Neural progenitor cell (in vitro differentiated cells): ENCODE results near the gene CDK5RAP2.

Experiments
- EZH2 ChIP-seq: fragments of 200-600 bp; sonication (generic); IDR thresholded peaks from 2 replicates; pipeline ENCODE4 v1.6.1; 2017; ENCODE audit warnings: antibody characterized with exemption, mild to moderate bottlenecking, moderate library complexity
- EZH2phosphoT487 ChIP-seq: fragments of 200-600 bp; sonication (generic); IDR thresholded peaks from 2 replicates; pipeline ENCODE4 v1.6.1; 2017; ENCODE audit warnings: antibody characterized with exemption
- TF ChIP-seq, protein P1 (sequence below): fragments of 200-600 bp; sonication (generic); IDR thresholded peaks from 2 replicates; pipeline ENCODE4 v1.5.1; 2017; ENCODE audit warnings: antibody characterized with exemption, mild to moderate bottlenecking

- TF ChIP-seq, protein P1, sequence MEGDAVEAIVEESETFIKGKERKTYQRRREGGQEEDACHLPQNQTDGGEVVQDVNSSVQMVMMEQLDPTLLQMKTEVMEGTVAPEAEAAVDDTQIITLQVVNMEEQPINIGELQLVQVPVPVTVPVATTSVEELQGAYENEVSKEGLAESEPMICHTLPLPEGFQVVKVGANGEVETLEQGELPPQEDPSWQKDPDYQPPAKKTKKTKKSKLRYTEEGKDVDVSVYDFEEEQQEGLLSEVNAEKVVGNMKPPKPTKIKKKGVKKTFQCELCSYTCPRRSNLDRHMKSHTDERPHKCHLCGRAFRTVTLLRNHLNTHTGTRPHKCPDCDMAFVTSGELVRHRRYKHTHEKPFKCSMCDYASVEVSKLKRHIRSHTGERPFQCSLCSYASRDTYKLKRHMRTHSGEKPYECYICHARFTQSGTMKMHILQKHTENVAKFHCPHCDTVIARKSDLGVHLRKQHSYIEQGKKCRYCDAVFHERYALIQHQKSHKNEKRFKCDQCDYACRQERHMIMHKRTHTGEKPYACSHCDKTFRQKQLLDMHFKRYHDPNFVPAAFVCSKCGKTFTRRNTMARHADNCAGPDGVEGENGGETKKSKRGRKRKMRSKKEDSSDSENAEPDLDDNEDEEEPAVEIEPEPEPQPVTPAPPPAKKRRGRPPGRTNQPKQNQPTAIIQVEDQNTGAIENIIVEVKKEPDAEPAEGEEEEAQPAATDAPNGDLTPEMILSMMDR: no peak
- TF ChIP-seq EZH2 (no peak), EZH2phosphoT487 (no peak)
These were observed 47.5 kb downstream of the CDK5RAP2 start for GRCh38 chr9:120532475-120532874.
